NCI-H748 (cell line): ENCODE results near the gene CNGB1.

ENCODE experiments used
- DNase-seq: peaks from one replicate; lab custom pipeline; 2025; ENCODE audit not compliant: unreplicated experiment; lab: John Stamatoyannopoulos, UW

CNGB1 gene

DNA sequence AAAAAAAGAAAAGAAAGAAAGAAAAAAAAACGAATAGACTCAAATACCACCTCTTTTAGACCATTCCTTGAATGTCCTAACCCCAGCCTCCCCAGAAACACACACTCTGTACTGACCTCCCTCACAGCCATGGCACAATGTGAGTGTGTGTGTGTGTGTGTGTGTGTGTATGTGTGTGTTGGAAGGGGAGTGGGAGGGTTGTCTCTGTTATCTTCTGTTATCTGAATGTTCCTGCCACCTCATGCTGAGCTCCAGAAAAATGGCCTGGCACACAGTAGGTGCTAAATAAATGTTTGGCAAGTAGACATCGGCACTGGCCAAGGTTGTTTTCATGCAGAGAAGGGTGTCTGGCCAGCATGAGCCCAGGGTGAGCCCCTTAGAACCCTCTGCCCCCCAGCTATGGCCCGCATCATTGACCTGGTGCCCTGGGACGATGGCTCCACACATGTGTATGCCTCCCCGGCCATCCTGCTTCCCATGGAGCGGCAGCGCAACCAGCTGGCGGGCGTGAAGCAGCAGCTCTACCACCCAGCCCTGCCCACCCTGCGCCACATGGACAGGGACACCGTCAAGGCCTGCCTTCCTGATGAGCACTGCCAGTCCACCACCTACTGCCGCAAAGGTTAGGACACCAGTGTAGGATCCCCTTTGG is 6.6 kb upstream of the CNGB1 start:
- DNase-seq, result peak; percentile 4

- no peak for DNase-seq
Observed at GRCh38 chr16:57976331-57976796, 5.4 kb upstream of the CNGB1 start.

GRCh38 chr16:57972306-57972705 is 1.4 kb upstream of the CNGB1 start:
- no peak for DNase-seq

GRCh38 chr16:57971848-57972247 is 920 bp upstream of the CNGB1 start:
- DNase-seq, result no peak

DNA sequence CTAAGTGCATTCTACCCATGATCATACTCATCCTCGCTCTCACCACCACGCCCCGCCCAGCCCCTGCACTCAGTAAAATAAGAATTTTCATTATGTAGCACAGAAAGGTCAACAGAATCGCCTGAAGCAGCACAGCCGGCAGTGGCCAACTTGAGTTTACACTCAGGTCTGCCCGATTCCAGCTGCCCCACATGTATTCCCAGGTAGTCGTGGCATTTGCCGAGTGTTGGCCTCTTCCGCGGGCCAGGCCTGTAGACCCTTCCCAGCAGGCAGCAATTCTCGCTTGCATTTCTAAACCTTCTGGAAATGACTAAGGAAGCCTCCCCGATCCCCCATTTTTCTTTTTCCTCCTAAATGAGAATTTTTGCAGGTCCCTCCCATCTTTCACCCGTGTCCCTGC is 609 bp downstream of the CNGB1 start:
- DNase-seq, result no peak

DNA sequence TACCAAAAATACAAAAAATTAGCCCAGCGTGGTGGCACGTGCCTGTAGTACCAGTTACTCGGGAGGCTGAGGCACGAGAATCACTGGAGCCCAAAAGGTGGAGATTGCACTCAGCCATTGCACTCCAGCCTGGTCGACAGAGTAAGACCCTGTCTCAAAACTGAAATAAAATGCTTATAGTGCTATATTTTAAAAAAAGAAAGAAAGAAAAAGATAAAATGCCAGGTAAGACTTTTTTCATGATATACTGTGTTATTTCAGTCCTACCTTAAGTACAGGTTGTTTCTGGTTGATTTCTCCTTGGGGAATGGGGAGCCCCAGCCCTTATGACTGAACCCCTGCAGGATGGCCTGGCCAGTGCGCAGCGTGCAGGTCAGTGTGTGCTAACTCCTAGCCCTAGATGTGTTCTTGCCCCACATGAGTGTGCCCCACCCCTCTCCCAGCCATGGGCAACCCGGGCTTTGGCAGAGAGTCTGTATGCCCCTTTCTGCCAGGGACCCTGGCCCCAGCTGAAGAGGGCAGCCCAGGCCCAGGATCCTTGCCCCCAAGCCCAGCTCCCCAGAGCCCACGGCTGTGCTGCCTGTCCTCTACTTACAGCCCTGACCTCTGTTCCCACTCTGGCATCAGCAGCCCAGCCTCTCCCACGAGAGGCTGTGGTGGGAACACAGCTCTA is 1.3 kb downstream of the CNGB1 start:
- no peak for DNase-seq

DNA sequence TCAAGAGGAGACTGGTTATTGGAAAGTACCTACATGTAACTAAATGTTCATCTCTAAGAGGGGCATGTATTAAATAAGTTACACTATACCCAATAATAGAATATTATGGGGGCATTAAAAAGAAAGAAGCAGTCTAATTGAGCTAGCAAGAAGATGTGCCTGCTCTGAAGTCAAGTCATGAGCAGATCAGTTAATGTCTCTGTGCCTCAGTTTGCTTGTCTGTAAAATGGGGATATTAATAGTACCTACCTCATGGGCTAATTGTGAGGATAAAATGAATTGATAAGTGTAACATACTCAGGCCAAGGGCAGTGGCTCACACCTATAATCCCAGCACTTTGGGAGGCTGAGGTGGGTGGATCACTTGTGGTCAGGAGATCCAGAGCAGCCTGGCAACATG is 3.0 kb downstream of the CNGB1 start:
- no peak for DNase-seq

DNA sequence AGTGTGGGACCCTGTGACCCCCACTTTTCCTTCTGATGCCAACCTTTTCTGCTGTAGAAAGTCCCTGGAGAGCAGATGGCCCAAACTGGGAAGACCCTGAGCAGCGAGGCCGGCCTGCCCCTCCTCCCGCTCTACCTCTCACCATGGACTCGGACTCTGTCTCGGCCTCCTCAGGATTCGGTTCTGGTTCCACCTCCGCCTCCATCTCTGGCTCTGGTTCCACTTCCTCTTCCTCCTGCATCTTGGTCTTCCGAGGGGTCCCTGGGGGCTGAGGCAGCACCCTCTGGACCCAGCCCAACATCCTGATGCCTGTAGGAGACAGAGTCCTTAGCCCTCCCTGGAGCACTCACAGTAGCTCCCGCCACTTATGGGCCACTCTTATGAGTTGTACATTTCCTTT is 3.9 kb downstream of the CNGB1 start:
- no peak for DNase-seq

DNA sequence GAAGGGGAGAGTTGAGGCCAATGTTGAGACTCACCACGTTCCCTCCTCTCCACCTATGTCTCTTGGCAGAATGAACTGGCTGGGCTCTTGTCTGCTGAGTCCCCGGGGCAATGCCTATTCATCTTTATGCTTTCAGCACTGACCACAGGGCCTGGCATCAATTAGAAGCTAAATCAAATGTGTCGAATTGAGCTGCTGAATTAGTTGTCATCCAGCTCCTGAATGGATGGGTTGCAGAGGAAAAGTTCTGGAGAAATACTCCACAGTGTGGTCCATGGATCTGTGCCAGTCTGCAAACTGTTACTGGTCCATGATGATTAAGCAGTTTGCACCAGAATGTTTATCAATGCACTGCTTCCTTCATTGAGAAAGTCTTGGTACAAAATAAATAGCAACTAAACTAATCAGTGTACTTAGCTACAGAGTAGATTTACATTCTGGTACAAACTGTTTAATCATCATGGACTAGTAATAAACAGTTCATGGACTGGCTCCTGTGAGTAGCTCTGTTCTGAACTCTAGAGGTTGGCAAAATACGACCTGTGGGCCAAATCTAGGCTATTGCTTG is 4.6 kb downstream of the CNGB1 start:
- no peak for DNase-seq

GRCh38 chr16:57964157-57964700 is 6.7 kb downstream of the CNGB1 start:
- no peak for DNase-seq

GRCh38 chr16:57962756-57963155 is 8.2 kb downstream of the CNGB1 start:
- DNase-seq, result no peak

GRCh38 chr16:57962046-57962445 is 8.9 kb downstream of the CNGB1 start:
- DNase-seq, result no peak

DNA sequence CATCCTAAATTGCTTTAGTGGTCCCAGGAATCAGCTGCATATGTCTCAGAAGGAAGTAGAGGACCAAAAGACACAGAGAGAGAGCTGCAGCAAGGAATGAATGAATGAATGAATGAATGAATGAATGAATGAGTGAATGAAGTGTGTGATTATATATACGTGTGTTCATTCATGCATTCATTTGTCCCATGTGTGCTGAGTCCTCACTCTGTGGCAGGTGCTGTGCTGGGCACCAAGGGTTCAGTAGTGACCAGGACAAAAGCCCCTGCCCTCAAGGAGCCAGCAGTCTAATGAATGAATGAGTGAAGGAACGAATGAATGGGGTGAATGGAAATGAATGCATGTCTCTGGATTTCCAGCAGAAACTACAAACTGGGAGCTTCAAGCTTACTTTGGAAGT is 9.4 kb downstream of the CNGB1 start:
- no peak for DNase-seq

DNA sequence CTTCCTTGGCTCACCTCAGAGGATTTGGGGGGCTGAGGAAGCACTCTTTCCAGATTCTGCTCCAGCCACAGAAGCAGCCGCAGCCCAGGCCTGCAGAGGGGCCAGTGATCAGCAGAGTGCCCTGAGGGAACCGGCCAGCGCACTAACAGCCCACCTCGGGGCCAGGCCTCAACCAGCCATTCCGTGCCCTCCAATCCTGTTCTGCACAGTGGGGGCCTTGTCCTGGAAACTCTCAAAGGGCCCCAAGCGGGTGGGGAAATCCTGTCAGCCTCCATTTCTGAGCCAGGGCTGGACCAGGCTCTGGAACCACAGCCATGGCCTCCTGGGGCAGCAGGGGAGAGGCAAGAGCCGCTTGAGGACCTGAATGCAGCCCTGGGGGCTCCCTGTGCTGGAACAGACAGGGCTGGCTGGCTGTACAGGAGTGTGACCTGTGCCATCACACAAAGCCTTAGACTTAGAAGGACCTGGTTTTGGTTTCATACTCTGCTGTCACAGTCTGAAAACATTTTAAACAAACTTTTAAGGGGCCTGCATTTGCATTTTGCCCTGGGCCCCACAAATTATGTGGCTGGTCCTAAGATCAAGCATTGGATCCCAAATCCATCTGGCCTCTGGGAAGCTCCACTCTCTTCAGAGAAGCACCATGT is 10.0 kb downstream of the CNGB1 start:
- DNase-seq, result no peak

DNA sequence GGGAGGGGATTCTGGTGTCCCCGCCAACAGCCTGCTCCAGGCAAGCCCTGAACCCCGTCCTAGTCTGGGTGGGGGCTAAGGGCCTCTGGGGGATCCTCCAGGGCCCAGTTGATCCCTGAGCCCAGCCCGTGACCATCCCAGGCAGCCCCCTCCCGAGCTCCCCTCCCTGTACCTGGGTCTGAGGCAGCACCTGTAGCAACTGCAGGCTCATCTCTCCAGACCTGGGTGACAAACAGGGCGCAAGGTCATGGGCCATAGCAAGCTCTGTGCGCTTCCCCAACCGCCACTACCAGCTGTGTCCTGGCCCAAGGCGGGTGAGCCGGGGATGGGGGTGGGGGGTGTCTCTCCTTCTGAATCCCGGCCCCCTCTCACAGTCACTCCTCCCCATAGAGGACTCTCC is 10.6 kb downstream of the CNGB1 start:
- no peak for DNase-seq

- DNase-seq, result no peak
Observed at GRCh38 chr16:57959804-57960203, 11.1 kb downstream of the CNGB1 start.

- no peak for DNase-seq
Observed at GRCh38 chr16:57959121-57959520, 11.8 kb downstream of the CNGB1 start.

GRCh38 chr16:57958544-57958943 is 12.4 kb downstream of the CNGB1 start:
- DNase-seq, result no peak

GRCh38 chr16:57957673-57958392 is 13.1 kb downstream of the CNGB1 start:
- no peak for DNase-seq

- DNase-seq, result no peak
Observed at GRCh38 chr16:57956924-57957672, 13.8 kb downstream of the CNGB1 start.
